ENCODE data around the gene ITGB3.

- TF ChIP-seq CTCF (IDR thresholded peaks at IDR 0.05; ENCODE audit: insufficient read depth, low read length, poor library complexity, severe bottlenecking) (no peak), EZH2phosphoT487 (conservative IDR thresholded peaks at IDR 0.05; ENCODE audit: low read length) (no peak)
Measured at GRCh38 chr17:47285003-47285402, 31.4 kb downstream of the ITGB3 start.

All from SU-DHL-6 (cell line).